ENCODE results near the gene FSTL4. TPM values are rescaled to one million over a fixed set of nuclear protein-coding genes. Genes with fewer than 3 reads are reported as not detected.

FSTL4 gene
- polyA plus RNA-seq, 1 of the 3 experiments (the other 2 are of a cell fraction), result not detected

GRCh38 chr5:133304707-133305216, 307.6 kb downstream of the FSTL4 start:
- POLR2A ChIA-PET, result no interaction called here
- H3K4me1 ChIP-seq (ENCODE audit: control insufficient read depth in 1 of 2, insufficient read depth in 2 of 2, low read depth in 1 of 2, low read length in 1 of 2), result no peaks in the 10 kb centered on the region

More at GRCh38 chr5:133304707-133305216, 307.6 kb downstream of the FSTL4 start:
- H3K4me2 ChIP-seq, result no peak overlapping the region
- no peaks in the 10 kb centered on the region for H3K9me2 ChIP-seq
- H3K9ac ChIP-seq, result no peak overlapping the region
- no peak overlapping the region for H2AFZ ChIP-seq (ENCODE audit: low read depth)
- no peaks in the 10 kb centered on the region for H3F3A ChIP-seq (replicated peaks; ENCODE audit: insufficient read depth)
- H3K79me2 ChIP-seq (ENCODE audit: insufficient read depth), result no peaks in the 10 kb centered on the region
- DNase-seq, result no peak
- TF ChIP-seq RAD21 (IDR thresholded peaks at IDR 0.05; ENCODE audit: low read length), result no peak
- no peak for TF ChIP-seq NRF1 (IDR thresholded peaks at IDR 0.05; ENCODE audit: low read depth, low read length)
- no peak for TF ChIP-seq MXI1 (IDR thresholded peaks at IDR 0.05; ENCODE audit: low read depth, low read length)
- TF ChIP-seq REST (IDR thresholded peaks at IDR 0.05; ENCODE audit: low read depth, low read length), result no peak
- TF ChIP-seq FOXM1 (IDR thresholded peaks at IDR 0.05; ENCODE audit: low read depth), result no peak
- no peak for TF ChIP-seq POLR2AphosphoS5 (IDR thresholded peaks at IDR 0.05; ENCODE audit: low read depth, low read length)
- no peak for TF ChIP-seq TEAD4 (IDR thresholded peaks at IDR 0.05; ENCODE audit: borderline replicate concordance, insufficient read depth)
- TF ChIP-seq EP300 (IDR thresholded peaks at IDR 0.05; ENCODE audit: borderline replicate concordance in 1 of 2, low read depth in 1 of 2, low read length in 1 of 2), result no peak
- TF ChIP-seq NFIC (IDR thresholded peaks at IDR 0.05; ENCODE audit: borderline replicate concordance), result no peak
- TF ChIP-seq USF2 (IDR thresholded peaks at IDR 0.05; ENCODE audit: borderline replicate concordance, low read depth, low read length), result no peak
- no peak for TF ChIP-seq GABPA (IDR thresholded peaks at IDR 0.05; ENCODE audit: low read depth)
- no peak for TF ChIP-seq RFX5 (IDR thresholded peaks at IDR 0.05; ENCODE audit: low read length)
- no peaks in the 10 kb centered on the region for H3K9me3 ChIP-seq
- H3K27ac ChIP-seq (ENCODE audit: low read depth in 2 of 2, low read length in 1 of 2), result no peak overlapping the region
- CTCF ChIA-PET, result interaction anchor here (1.1 to 2.2 kb wide), 4 partner anchors 11 to 22 kb away, joined by 3 to 11 read pairs (median 6); no protein-coding TSS in a partner anchor
- no peaks in the 10 kb centered on the region for H3K36me3 ChIP-seq (replicated peaks in 1 of 2; ENCODE audit: control insufficient read depth in 1 of 2, insufficient read depth in 2 of 2, low read length in 1 of 2)
- H3K4me3 ChIP-seq (ENCODE audit: low read depth in 2 of 2, low read length in 1 of 2), result no peak overlapping the region
- peaks cover 11% of the 10 kb centered on the region; the same call in 1 of the 2 replicates for H3K27me3 ChIP-seq (ENCODE audit: insufficient read depth)
- no peaks in the 10 kb centered on the region for H4K20me1 ChIP-seq (ENCODE audit: insufficient read depth)
- 100% methylated on average over 1 of the region's 2 CpGs for WGBS (ENCODE audit: low lambda C conversion rate)

Measured in SK-N-SH (cell line).